HL-60 (cell line): ENCODE measurements around the gene IRF1.

Experiments used
- POLR2AphosphoS5 ChIP-seq: IDR thresholded peaks from 2 replicates; pipeline ENCODE4 v1.6.1; 2012; ENCODE audit warnings: low read depth
- TF ChIP-seq, protein P1 (sequence below): IDR thresholded peaks from one replicate; pipeline ENCODE4 v1.5.1; 2011; ENCODE audit warnings: low read length, control low read depth, inconsistent platforms; ENCODE audit not compliant: insufficient read depth
- TF ChIP-seq, protein P2 (sequence below): IDR thresholded peaks from 2 replicates; pipeline ENCODE4 v1.6.1; 2012; ENCODE audit warnings: low read depth; ENCODE audit not compliant: insufficient replicate concordance

DNA sequence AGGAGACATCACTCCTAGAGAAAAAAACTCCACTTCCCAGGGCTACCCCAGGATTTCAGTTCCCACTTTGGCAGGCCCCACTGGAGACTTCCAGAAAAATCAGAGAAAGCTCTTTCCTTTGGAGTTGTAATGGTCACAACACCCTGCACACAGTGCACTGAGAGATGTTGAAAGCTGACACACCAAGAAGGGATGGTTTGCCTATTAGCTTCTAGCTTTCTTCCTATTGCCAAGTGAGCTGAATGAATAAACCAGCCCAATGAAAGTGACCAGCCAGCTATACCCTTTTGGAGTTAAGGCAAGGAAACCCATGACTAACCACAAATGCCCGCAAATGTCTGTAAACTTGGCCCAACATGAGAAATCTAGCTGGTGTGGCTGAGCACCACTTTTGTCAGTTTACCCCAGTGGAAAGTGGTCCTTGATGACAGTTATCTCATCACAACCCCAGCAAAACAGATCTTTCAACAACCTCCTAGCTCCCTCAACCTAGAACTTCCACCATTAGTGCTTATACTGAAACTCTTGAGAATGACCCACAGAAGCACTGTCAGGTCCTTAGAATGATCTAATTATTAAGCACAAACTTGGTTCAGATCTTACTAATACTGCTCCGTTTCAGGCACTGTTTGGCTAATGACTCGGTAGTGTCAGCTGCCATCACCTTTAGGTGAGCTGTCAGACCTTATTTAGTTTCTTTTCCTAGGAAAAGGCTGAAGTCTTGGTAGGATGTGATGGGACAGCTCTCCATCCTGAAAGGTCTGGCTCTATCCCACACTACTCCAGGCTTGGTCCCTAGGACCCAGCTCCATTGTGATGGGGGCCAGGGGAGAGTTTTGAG, 11.2 kb downstream of the IRF1 start:
- TF ChIP-seq, protein P1, sequence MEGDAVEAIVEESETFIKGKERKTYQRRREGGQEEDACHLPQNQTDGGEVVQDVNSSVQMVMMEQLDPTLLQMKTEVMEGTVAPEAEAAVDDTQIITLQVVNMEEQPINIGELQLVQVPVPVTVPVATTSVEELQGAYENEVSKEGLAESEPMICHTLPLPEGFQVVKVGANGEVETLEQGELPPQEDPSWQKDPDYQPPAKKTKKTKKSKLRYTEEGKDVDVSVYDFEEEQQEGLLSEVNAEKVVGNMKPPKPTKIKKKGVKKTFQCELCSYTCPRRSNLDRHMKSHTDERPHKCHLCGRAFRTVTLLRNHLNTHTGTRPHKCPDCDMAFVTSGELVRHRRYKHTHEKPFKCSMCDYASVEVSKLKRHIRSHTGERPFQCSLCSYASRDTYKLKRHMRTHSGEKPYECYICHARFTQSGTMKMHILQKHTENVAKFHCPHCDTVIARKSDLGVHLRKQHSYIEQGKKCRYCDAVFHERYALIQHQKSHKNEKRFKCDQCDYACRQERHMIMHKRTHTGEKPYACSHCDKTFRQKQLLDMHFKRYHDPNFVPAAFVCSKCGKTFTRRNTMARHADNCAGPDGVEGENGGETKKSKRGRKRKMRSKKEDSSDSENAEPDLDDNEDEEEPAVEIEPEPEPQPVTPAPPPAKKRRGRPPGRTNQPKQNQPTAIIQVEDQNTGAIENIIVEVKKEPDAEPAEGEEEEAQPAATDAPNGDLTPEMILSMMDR: no peak
- TF ChIP-seq, protein P2, sequence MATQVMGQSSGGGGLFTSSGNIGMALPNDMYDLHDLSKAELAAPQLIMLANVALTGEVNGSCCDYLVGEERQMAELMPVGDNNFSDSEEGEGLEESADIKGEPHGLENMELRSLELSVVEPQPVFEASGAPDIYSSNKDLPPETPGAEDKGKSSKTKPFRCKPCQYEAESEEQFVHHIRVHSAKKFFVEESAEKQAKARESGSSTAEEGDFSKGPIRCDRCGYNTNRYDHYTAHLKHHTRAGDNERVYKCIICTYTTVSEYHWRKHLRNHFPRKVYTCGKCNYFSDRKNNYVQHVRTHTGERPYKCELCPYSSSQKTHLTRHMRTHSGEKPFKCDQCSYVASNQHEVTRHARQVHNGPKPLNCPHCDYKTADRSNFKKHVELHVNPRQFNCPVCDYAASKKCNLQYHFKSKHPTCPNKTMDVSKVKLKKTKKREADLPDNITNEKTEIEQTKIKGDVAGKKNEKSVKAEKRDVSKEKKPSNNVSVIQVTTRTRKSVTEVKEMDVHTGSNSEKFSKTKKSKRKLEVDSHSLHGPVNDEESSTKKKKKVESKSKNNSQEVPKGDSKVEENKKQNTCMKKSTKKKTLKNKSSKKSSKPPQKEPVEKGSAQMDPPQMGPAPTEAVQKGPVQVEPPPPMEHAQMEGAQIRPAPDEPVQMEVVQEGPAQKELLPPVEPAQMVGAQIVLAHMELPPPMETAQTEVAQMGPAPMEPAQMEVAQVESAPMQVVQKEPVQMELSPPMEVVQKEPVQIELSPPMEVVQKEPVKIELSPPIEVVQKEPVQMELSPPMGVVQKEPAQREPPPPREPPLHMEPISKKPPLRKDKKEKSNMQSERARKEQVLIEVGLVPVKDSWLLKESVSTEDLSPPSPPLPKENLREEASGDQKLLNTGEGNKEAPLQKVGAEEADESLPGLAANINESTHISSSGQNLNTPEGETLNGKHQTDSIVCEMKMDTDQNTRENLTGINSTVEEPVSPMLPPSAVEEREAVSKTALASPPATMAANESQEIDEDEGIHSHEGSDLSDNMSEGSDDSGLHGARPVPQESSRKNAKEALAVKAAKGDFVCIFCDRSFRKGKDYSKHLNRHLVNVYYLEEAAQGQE: no peak
- TF ChIP-seq POLR2AphosphoS5: 0 out of 2 replicates have a peak, but pooled peaks have one; percentile 22
